ENCODE results near the gene HDHD5.

The HDHD5 gene

DNA sequence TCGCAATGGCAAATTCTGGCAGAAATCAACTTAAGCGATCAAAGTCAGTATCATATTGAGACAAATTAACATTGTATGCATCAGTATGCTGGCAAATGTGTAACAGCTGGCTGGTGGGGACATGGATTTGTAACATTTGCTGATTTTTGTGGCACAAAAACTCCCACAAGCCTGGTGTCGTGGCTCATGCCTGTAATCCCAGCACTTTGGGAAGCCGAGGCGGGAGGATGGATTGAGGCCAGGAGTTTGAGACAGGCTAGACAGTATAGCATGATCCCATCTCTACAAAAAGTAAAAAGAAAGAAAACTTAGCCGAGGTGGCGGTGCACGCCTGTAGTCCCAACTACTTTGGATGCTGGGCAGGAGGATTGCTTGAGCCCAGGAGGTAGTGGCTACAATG lies 17.6 kb upstream of the HDHD5 start:
- Histone ChIP-seq H3K9me3 (ENCODE audit: control insufficient read depth in 2 of 2, low read length in 2 of 2) (no peaks in the 10 kb centered on the region), H3K36me3 (ENCODE audit: control insufficient read depth in 2 of 2, insufficient read depth in 2 of 2, low read length in 2 of 2) (no peaks in the 10 kb centered on the region), H3K4me3 (ENCODE audit: low read length in 2 of 2) (no peak overlapping the region), H3K9ac (ENCODE audit: low read length in 2 of 2) (no peak overlapping the region), H3K27me3 (ENCODE audit: control insufficient read depth in 1 of 2, insufficient read depth in 2 of 2, low read length in 2 of 2) (no peaks in the 10 kb centered on the region), H3K4me1 (ENCODE audit: control insufficient read depth, insufficient read depth, low read length) (peaks cover 10% of the 10 kb centered on the region), H3K27ac (ENCODE audit: low read length) (no peak overlapping the region)

DNA sequence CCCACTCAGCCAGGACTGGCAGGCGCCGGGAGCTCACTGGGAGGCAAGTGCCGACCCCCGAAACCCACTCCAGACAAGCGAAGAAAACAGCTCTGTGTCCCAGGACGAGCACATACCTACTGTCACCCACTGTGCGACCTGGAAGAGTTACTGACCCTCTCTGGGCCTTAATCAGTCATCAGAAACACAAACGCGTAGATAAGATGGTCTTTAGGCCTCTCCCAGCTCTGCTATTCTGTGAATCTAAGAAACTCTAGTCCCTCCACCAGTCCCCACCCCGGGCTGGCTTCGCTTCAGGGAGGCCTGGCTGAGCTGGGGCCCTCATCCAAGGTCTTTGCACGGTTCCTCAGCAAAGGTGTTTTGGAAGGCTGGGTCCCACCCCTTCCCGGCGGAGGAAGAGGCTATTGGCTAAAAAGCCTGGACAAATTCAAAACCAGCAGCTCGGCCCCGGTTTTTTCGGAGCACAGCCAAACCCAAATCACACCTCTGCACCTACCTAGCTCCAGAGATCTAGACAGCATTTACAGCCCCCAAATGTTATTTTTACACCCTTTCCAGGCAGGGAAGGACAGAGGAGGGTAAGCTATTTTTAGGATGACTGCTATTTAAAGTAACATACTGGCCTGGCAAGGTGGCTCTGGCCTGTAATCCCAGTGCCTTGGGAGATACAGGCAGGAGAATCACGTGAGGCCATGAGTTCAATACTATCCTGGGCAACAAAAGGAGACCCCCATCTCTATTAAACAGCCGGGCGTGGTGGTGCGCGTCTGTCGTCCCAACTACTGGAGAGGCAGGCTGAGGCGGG lies 13.2 kb upstream of the HDHD5 start:
- Histone ChIP-seq H3K4me1 (ENCODE audit: control insufficient read depth, insufficient read depth, low read length) (peaks cover 13% of the 10 kb centered on the region), H3K9me3 (ENCODE audit: control insufficient read depth in 2 of 2, low read length in 2 of 2) (no peaks in the 10 kb centered on the region), H3K36me3 (ENCODE audit: control insufficient read depth in 2 of 2, insufficient read depth in 2 of 2, low read length in 2 of 2) (no peaks in the 10 kb centered on the region), H3K27ac (ENCODE audit: low read length) (peak overlapping the region; percentile 69), H3K27me3 (ENCODE audit: control insufficient read depth in 1 of 2, insufficient read depth in 2 of 2, low read length in 2 of 2) (no peaks in the 10 kb centered on the region), H3K4me3 (ENCODE audit: low read length in 2 of 2) (peak overlapping the region; percentile 73 to 79), H3K9ac (ENCODE audit: low read length in 2 of 2) (peak overlapping the region; percentile 71 to 83)

DNA sequence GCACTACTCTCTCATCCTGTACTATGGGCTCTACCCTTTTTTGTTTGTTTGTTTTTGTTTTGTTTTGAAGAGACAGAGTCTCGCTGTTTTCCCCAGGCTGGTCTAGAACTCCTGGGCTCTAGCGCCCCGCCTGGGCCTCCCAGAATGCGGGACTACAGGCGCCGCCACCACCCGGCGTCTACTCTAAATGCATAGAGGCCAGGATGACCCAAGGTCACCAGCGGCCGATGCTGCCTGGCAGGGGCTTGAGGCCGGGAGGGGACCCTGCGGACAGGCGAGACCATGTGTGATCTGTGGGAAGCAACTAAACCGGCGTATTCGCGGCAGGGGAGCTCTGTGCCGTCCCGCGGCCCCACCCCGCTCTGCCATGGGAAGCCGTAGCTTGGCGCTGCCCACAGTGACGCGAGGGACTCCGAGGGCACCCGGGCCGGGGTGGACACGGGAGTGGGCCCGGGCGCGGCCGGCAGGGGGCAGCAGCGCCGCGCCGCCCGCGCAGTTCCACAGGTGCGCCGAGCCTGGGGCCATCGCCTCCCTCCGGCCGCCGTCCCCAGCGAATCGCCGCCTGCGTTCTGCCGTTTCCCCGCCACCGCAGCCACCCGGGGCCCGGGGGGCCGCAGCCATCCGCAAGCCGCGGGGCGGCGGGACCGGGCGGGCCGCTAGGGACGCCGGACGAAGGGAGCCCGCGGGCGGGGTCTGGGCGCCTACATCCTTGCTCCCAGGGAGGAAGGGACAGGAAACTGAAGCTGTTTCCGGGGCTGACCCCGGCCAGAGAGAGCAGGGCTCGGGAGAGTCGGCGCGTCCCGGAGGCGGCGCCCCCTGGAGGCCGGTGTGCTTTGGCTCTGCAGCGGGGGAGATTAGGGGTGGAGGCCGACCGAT lies 12.3 kb upstream of the HDHD5 start:
- H3K36me3 ChIP-seq (ENCODE audit: control insufficient read depth in 2 of 2, insufficient read depth in 2 of 2, low read length in 2 of 2) = no peaks in the 10 kb centered on the region
- H3K9me3 ChIP-seq (ENCODE audit: control insufficient read depth in 2 of 2, low read length in 2 of 2) = no peaks in the 10 kb centered on the region
- peak overlapping the region; percentile 73 to 79 for H3K4me3 ChIP-seq (ENCODE audit: low read length in 2 of 2)
- peak overlapping the region; percentile 71 to 83 for H3K9ac ChIP-seq (ENCODE audit: low read length in 2 of 2)
- H3K27ac ChIP-seq (ENCODE audit: low read length) = peak overlapping the region; percentile 88
- no peaks in the 10 kb centered on the region for H3K27me3 ChIP-seq (ENCODE audit: control insufficient read depth in 1 of 2, insufficient read depth in 2 of 2, low read length in 2 of 2)
- peaks cover 13% of the 10 kb centered on the region for H3K4me1 ChIP-seq (ENCODE audit: control insufficient read depth, insufficient read depth, low read length)

DNA sequence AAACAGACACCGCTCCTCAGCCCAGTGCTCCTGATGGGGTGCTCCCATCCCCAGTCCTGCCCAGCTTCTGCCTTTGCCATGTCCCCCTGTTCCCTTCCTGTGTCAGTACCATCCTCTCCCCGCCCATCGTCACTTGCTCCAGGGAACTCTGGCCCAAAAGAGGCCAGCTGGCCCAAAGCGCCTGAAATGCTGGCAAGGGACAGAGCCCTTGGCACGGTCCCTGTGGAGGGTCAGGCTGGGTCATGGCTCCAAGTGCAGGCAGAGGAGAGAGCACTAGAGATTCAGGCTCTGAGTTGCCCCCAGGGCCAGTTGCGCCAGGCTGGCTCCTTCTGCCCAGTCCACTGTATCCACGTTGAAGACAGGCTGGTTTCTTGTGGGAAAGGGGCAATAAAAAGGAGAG lies 8.4 kb upstream of the HDHD5 start:
- H3K27me3 ChIP-seq (ENCODE audit: control insufficient read depth in 1 of 2, insufficient read depth in 2 of 2, low read length in 2 of 2) = no peaks in the 10 kb centered on the region
- no peak overlapping the region for H3K9ac ChIP-seq (ENCODE audit: low read length in 2 of 2)
- H3K4me1 ChIP-seq (ENCODE audit: control insufficient read depth, insufficient read depth, low read length) = peaks cover 14% of the 10 kb centered on the region
- H3K9me3 ChIP-seq (ENCODE audit: control insufficient read depth in 2 of 2, low read length in 2 of 2) = no peaks in the 10 kb centered on the region
- H3K4me3 ChIP-seq (ENCODE audit: low read length in 2 of 2) = no peak overlapping the region
- no peak overlapping the region for H3K27ac ChIP-seq (ENCODE audit: low read length)
- peaks cover 0 to 3% of the 10 kb centered on the region in 2 donors for H3K36me3 ChIP-seq (ENCODE audit: control insufficient read depth in 2 of 2, insufficient read depth in 2 of 2, low read length in 2 of 2)

DNA sequence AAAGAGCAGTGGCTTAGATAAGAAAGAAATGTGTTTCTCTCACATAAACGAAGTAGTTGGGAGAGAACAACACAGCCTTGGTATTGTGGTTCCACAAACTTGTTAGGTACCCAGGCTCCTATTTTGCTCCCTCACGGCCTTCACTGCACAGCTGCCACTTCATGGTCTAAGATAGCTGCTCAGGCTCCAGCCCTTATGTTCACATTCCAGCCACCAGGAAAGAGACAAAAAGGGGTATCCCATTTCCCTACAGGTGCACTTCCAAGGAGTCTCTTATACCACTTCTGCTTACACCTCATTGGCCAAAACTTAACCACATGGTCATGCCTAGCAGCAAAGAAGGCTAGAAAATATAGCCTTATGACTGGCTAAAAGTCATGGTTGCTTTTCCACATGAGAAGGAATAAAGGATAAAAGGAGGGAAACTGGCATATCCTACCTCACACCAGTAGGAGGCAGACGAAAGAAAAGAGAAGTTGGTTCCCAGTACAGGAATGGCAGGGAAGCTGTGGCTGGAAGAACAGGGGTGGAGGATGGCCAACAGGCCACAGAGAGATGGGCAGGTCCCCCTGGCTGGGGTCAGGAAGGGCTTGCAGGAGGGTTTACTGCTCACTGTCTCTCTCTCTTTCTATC lies 5.4 kb upstream of the HDHD5 start:
- Histone ChIP-seq H3K27ac (ENCODE audit: low read length) (no peak overlapping the region), H3K9ac (ENCODE audit: low read length in 2 of 2) (no peak overlapping the region), H3K9me3 (ENCODE audit: control insufficient read depth in 2 of 2, low read length in 2 of 2) (no peaks in the 10 kb centered on the region), H3K27me3 (ENCODE audit: control insufficient read depth in 1 of 2, insufficient read depth in 2 of 2, low read length in 2 of 2) (no peaks in the 10 kb centered on the region), H3K4me1 (ENCODE audit: control insufficient read depth, insufficient read depth, low read length) (peaks cover 7% of the 10 kb centered on the region), H3K4me3 (ENCODE audit: low read length in 2 of 2) (no peak overlapping the region), H3K36me3 (ENCODE audit: control insufficient read depth in 2 of 2, insufficient read depth in 2 of 2, low read length in 2 of 2) (peaks cover 0 to 3% of the 10 kb centered on the region in 2 donors)

DNA sequence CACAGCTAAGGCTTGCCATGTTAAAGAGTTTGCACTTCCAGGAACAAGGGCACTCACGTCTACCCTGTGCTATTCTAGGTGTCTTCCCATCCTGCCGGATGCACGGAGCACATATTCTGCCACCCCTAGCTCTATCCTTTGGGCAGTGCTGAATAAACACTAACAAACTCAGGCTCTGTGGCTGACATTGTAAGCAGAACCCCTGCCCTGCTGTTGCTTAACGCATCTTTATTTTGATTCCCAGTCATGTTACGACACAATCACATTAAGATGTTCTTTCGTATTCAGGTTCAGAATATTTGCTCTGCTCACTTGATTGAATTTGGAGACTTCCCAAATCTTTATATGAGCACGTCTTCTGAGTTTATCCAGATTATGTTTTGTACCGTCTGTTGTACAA lies 3.7 kb upstream of the HDHD5 start:
- Histone ChIP-seq H3K27ac (ENCODE audit: low read length) (no peak overlapping the region), H3K9me3 (ENCODE audit: control insufficient read depth in 2 of 2, low read length in 2 of 2) (no peaks in the 10 kb centered on the region), H3K27me3 (ENCODE audit: control insufficient read depth in 1 of 2, insufficient read depth in 2 of 2, low read length in 2 of 2) (no peaks in the 10 kb centered on the region), H3K9ac (ENCODE audit: low read length in 2 of 2) (no peak overlapping the region), H3K4me1 (ENCODE audit: control insufficient read depth, insufficient read depth, low read length) (peaks cover 16% of the 10 kb centered on the region), H3K36me3 (ENCODE audit: control insufficient read depth in 2 of 2, insufficient read depth in 2 of 2, low read length in 2 of 2) (peaks cover 0 to 3% of the 10 kb centered on the region in 2 donors), H3K4me3 (ENCODE audit: low read length in 2 of 2) (no peak overlapping the region)

DNA sequence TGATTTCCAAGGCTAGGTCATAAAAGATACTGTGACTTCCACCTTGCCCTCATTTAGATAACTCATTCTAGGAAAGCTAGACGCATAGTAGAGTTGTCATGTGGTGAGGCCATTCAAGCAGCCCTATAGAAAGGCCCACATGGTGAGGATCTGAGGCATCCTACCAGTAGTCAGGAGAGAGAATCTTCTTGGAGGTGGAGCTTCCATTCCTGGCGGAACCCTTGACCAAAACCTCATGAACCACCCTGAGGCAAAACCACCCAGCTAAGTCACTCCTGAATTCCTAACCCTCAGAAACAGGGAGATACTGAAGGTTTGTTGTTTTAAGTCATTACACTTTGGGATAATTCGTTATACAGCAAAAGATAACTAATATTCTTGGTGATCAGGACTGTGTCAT lies 2.9 kb upstream of the HDHD5 start:
- H3K27ac ChIP-seq (ENCODE audit: low read length) = no peak overlapping the region
- H3K27me3 ChIP-seq (ENCODE audit: control insufficient read depth in 1 of 2, insufficient read depth in 2 of 2, low read length in 2 of 2) = no peaks in the 10 kb centered on the region
- no peaks in the 10 kb centered on the region for H3K9me3 ChIP-seq (ENCODE audit: control insufficient read depth in 2 of 2, low read length in 2 of 2)
- peaks cover 18% of the 10 kb centered on the region for H3K4me1 ChIP-seq (ENCODE audit: control insufficient read depth, insufficient read depth, low read length)
- H3K9ac ChIP-seq (ENCODE audit: low read length in 2 of 2) = no peak overlapping the region
- H3K4me3 ChIP-seq (ENCODE audit: low read length in 2 of 2) = no peak overlapping the region
- peaks cover 3% of the 10 kb centered on the region in 2 donors for H3K36me3 ChIP-seq (ENCODE audit: control insufficient read depth in 2 of 2, insufficient read depth in 2 of 2, low read length in 2 of 2)

DNA sequence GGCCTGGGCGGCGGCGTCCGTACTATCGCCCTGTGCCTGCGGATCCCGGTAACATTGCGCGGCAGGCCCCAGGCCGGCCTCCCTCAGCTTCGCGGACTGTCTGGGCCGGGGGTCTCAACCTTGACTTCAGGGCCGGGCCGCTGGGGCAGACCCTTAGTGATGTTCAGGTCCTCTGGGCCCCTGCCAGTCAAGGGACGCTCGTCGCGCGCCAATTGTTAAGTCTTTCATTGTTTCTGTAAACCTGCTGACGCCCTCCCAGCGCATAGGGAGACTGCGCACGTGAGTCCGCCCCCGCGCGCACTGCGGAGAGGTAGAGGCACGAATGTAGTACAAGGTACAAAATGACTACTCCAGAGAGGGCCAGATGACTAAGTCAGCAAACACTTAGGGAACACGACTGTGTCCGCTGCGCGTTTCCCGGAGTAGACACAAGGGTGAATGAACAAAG lies 451 bp upstream of the HDHD5 start:
- Histone ChIP-seq H3K4me3 (ENCODE audit: low read length in 2 of 2) (peak overlapping the region; percentile 85 to 91), H3K4me1 (ENCODE audit: control insufficient read depth, insufficient read depth, low read length) (peaks cover 18% of the 10 kb centered on the region), H3K9me3 (ENCODE audit: control insufficient read depth in 2 of 2, low read length in 2 of 2) (no peaks in the 10 kb centered on the region), H3K27ac (ENCODE audit: low read length) (peak overlapping the region; percentile 58), H3K36me3 (ENCODE audit: control insufficient read depth in 2 of 2, insufficient read depth in 2 of 2, low read length in 2 of 2) (peaks cover 3 to 4% of the 10 kb centered on the region in 2 donors), H3K9ac (ENCODE audit: low read length in 2 of 2) (peak overlapping the region; percentile 69 to 78), H3K27me3 (ENCODE audit: control insufficient read depth in 1 of 2, insufficient read depth in 2 of 2, low read length in 2 of 2) (no peaks in the 10 kb centered on the region)

DNA sequence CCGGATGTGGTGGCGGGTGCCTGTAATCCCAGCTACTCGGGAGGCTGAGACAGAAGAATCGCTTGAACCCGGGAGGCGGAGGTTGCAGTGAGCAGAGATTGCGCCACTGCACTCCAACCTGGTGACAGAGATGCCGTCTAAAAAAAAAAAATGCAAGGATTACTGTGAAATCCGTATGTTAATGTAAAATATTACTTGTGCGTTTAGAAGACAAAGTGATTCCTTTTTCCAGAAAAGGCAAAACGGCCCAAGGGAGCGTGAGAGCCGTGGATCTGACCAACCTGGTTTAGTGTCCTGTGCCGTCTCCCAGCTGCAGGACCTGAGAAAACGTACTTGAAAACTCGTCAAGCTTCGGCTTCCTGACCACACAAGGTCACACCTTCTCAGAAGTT lies 905 bp downstream of the HDHD5 start:
- Histone ChIP-seq H3K4me1 (ENCODE audit: control insufficient read depth, insufficient read depth, low read length) (peaks cover 18% of the 10 kb centered on the region), H3K9ac (ENCODE audit: low read length in 2 of 2) (peak overlapping the region; percentile 71 to 78), H3K27me3 (ENCODE audit: control insufficient read depth in 1 of 2, insufficient read depth in 2 of 2, low read length in 2 of 2) (no peaks in the 10 kb centered on the region), H3K4me3 (ENCODE audit: low read length in 2 of 2) (peak overlapping the region; percentile 85 to 91), H3K27ac (ENCODE audit: low read length) (peak overlapping the region; percentile 76), H3K9me3 (ENCODE audit: control insufficient read depth in 2 of 2, low read length in 2 of 2) (no peaks in the 10 kb centered on the region), H3K36me3 (ENCODE audit: control insufficient read depth in 2 of 2, insufficient read depth in 2 of 2, low read length in 2 of 2) (peaks cover 3 to 4% of the 10 kb centered on the region in 2 donors)

DNA sequence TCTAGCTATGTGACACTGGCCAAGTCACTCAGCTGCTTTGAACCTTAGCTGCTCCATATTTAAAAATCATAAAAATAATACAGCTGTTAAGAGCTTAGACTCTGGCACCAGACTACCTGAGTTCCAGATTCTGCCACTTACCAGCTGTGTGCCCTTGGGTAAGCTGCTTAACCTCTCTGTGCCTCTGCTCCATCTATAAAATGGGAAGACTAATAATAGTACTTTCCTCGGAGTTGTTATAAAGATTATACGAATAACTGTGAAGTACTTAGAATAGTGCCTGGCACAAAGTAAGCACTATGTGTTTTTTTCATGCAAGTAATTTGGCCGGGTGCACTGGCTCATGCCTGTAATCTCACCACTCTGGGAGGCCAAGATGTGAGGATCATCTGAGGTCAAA lies 1.4 kb downstream of the HDHD5 start:
- no peaks in the 10 kb centered on the region for H3K9me3 ChIP-seq (ENCODE audit: control insufficient read depth in 2 of 2, low read length in 2 of 2)
- H3K4me1 ChIP-seq (ENCODE audit: control insufficient read depth, insufficient read depth, low read length) = peaks cover 18% of the 10 kb centered on the region
- H3K36me3 ChIP-seq (ENCODE audit: control insufficient read depth in 2 of 2, insufficient read depth in 2 of 2, low read length in 2 of 2) = peaks cover 2 to 4% of the 10 kb centered on the region in 2 donors
- H3K9ac ChIP-seq (ENCODE audit: low read length in 2 of 2) = no peak overlapping the region
- H3K27ac ChIP-seq (ENCODE audit: low read length) = no peak overlapping the region
- H3K4me3 ChIP-seq (ENCODE audit: low read length in 2 of 2) = peak overlapping the region in 1 of 2 donors; percentile 29
- no peaks in the 10 kb centered on the region for H3K27me3 ChIP-seq (ENCODE audit: control insufficient read depth in 1 of 2, insufficient read depth in 2 of 2, low read length in 2 of 2)
